ENCODE measurements around the gene MAPK11.

MAPK11 gene

GRCh38 chr22:50307890-50308596 is 37.9 kb upstream of the MAPK11 start:
- DNase-seq (ENCODE audit: low read depth in 3 of 3): no peak

- no peak for DNase-seq (ENCODE audit: low read depth in 3 of 3)
These were observed 36.9 kb upstream of the MAPK11 start, which contains the start of gene PLXNB2 for GRCh38 chr22:50306753-50307749. Gene PLXNB2 (minus strand): TSS chr22:50307646. CDS start chr22:50290584, 17,062 bp downstream.

- DNase-seq (ENCODE audit: low read depth in 3 of 3): no peak
These were observed 35.9 kb upstream of the MAPK11 start for GRCh38 chr22:50305923-50306566.

- DNase-seq (ENCODE audit: low read depth in 3 of 3): no peak
These were observed 35.3 kb upstream of the MAPK11 start for GRCh38 chr22:50305393-50305922.

DNA sequence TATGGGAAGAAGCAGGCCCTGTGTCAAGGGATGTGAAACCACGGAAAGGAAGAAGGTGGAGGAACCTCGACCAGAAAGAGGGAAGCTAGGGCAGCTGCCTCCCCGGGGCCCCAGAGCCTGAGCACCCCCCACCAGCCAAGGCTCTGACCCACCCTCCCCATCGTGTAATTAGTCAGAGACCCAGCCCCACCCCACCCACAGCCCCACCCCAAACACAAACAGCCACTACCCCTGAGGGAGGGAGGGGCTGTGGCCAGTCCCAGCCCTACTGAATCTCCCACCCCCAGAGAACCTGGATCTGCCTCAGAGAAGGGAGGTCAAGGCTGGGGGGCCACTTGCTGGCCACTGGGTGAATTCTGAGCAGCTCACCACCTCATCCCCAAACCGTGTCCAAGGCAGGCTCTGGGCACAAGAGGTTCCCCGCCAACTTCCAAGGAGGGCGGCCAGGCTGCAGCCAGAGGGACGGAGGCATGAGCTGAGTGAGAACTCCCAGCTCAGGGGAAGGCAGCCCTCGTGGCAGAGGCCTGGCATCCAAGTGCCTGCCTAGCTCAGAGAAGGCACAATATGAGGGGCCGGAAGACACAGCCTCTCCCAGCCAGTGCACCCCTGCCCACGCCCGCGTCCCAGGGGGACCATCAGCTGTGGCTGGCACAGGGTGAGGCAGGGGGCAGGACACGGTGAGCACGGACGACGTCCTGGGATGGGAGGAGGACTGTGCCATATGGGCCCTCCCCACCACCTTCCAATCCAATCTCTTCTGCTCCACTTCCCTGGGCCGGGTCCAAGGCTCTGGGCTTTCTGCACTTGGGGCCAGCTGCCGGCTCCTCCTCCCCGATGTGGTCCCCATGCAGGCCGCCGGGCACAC is 34.6 kb upstream of the MAPK11 start:
- no peak for DNase-seq (ENCODE audit: low read depth in 3 of 3)

DNA sequence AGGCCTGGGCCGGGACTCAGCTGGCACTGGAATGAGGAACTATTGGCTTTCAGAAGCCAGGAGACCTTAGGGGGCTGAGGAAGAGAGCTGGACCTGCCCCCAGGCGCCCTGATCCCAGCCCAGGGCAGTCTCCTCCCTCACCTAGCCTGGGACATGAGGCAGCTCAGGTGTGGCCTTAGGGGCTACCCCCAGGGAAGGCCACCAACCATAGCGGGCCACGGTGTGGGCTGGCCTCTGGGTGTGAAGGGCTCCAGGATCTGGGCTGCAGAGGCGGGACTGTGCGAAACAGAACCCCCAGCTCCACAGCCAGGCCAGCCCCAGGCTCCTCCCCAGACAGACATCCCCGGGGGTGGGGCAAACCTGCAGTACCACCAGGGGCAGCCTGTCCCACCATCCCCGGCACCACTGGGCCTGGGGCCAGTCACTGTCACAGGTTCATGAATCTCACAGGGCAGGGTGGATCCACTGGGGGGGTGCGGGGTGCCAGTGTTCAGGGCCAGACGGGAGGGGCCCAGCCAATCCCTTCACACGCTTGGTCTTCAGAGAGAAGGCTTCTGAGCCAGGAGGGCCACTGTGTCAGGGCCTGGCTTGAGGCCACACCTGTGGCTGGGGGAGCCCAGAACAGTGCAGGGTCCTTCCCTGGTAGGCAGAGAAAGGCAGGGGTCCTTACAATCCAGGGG is 33.8 kb upstream of the MAPK11 start:
- no peak for DNase-seq (ENCODE audit: low read depth in 3 of 3)

GRCh38 chr22:50303515-50303847 is 33.3 kb upstream of the MAPK11 start:
- DNase-seq (ENCODE audit: low read depth in 3 of 3): no peak

GRCh38 chr22:50302564-50302963 is 32.4 kb upstream of the MAPK11 start:
- no peak for DNase-seq (ENCODE audit: low read depth in 3 of 3)

GRCh38 chr22:50302041-50302541 is 31.9 kb upstream of the MAPK11 start:
- no peak for DNase-seq (ENCODE audit: low read depth in 3 of 3)

DNA sequence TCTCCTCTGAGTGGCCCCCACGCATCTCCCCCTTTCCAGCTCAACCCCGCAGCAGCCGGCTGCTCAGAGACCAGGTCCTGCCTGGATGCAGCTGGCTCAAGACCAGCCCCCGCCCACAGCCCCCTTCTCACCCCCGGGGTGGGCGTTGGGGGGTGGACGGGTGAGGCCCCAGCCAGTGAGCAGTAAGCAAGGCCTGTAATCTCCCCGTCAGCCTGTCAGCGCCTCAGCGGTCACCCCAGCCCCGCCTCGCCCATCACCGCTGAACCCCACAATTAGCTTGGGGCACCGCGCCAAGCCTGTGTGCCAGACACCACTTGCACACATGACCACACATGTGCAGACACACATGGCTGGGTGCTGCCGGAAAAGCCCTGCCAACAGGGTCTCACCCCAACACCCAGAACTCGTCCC is 31.4 kb upstream of the MAPK11 start:
- DNase-seq (ENCODE audit: low read depth in 3 of 3): no peak

- DNase-seq (ENCODE audit: low read depth in 3 of 3): no peak
These were observed 30.6 kb upstream of the MAPK11 start for GRCh38 chr22:50300620-50301257.

GRCh38 chr22:50299785-50300619 is 29.8 kb upstream of the MAPK11 start:
- DNase-seq (ENCODE audit: low read depth in 3 of 3): no peak

- DNase-seq (ENCODE audit: low read depth in 3 of 3): no peak
These were observed 29.0 kb upstream of the MAPK11 start for GRCh38 chr22:50298937-50299784.

DNA sequence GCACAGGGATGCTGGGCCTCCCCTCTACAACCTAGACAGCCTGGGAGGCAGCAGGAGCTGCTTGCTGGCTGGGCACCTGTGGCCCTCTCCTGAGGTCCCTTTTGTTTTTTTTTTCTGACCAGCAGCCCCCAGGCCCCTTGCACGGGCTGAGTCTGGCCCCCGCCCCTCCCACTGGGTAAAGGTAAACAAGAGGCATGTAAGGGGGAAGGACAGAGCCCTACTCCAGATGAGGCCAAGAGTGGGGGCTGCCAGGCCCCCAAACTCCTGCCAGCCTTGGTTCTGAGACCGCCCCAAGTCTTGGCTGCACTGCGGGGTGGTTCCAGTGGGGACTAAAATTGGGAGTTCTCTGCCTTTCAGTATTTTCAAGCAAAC is 28.1 kb upstream of the MAPK11 start:
- DNase-seq (ENCODE audit: low read depth in 3 of 3): no peak

- no peak for DNase-seq (ENCODE audit: low read depth in 3 of 3)
These were observed 27.5 kb upstream of the MAPK11 start for GRCh38 chr22:50297510-50298265.

DNA sequence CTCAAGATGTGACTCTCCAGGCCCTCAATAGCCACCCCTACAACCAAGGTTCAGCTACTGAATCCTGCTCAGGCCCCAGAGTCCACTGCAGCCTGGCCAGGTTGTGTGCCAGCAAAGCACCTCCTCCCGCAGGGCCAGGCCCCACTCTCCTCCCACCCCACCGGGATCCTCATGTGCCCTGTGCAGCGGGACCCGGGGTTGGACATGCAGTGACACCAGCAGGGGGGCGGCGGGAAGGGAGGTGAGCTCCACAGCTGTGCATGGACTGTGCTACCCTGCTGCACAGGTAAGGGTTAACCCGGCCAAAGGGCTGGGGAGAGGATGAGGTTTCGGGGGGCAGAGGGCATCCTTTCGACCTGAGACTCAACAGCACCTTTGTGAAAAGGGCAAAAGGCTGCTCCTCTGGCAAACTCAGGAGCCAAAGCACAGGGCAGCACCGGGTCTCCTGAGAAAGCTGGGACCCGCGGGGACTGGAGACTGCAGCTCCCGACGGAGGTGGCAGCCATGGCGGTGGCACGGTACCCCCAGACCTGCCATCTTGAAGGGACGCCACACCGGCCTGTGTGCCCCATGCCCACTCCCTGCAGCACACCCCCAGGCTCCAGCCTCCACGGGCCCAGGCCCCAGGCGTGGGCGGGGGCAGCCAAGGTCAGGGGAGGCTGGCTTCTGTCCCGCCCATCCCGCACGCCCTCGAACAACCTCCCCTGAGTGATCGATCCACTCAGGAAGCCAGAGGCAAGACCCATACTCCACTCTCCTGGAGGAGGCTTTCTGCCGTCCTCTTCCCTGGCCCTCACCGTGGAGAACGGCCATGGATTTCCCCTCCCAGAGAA is 26.7 kb upstream of the MAPK11 start:
- DNase-seq (ENCODE audit: low read depth in 3 of 3): no peak

- DNase-seq (ENCODE audit: low read depth in 3 of 3): no peak
These were observed 24.1 kb upstream of the MAPK11 start for GRCh38 chr22:50294319-50294656.

Measured in stimulated activated CD4-positive, alpha-beta T cell treated with anti-CD3 and anti-CD28 coated beads, TNF-alpha, amount 100 ng/mL, for 4 hours (primary cell).